IMR-90 (cell line): ENCODE data around the gene ORMDL3. TPM values are rescaled to one million over a fixed set of nuclear protein-coding genes. Genes with fewer than 3 reads are reported as not detected.

Source experiments
- ATAC-seq: fragments of 200-7000 bp; cut with Tn5 transposase; 2 replicates; pipeline ENCODE4 v1.9.1; 2020; ENCODE audit warnings: low read depth, mild to moderate bottlenecking, moderate library complexity
- BruUV-seq: library from RNA; stranded (reverse); fragments of 400-500 nt; replicated peaks from 2 replicates; lab custom pipeline; 2021; lab: Mats Ljungman, UMichigan
- CTCF ChIA-PET: fragments of 300-600 bp; formaldehyde crosslinking; extraction: SDS; loops from one replicate; lab custom pipeline; 2021; ENCODE audit warnings: antibody characterized with exemption; lab: Yijun Ruan, JAX
- POLR2A ChIA-PET: fragments of 300-600 bp; sonication (Branson Sonifier 250); formaldehyde crosslinking; loops from one replicate; lab custom pipeline; 2022; ENCODE audit warnings: antibody characterized with exemption; ENCODE audit not compliant: unreplicated experiment; lab: Charles Lee
- DNase-seq: peaks from one replicate; pipeline ENCODE4 v3.0.0; 2013
- H2AFZ ChIP-seq: replicated peaks from 2 replicates; pipeline ENCODE3; 2013; ENCODE audit warnings: low read length, mild to moderate bottlenecking; ENCODE audit not compliant: poor library complexity
- H2AK5ac ChIP-seq: 2 replicates; pipeline ENCODE4 v1.6.1; 2013; ENCODE audit warnings: low read depth, low read length, inconsistent platforms
- H2AK9ac ChIP-seq: replicated peaks from 2 replicates; pipeline ENCODE3; 2013; ENCODE audit warnings: mild to moderate bottlenecking, low read depth, low read length, moderate library complexity; ENCODE audit not compliant: poor library complexity
- H2BK120ac ChIP-seq: 2 replicates; pipeline ENCODE4 v1.6.1; 2013; ENCODE audit warnings: low read depth, low read length, inconsistent platforms
- H2BK15ac ChIP-seq: 3 replicates; pipeline ENCODE4 v1.6.1; 2013; ENCODE audit warnings: low read depth, low read length, inconsistent platforms
- H2BK20ac ChIP-seq: 2 replicates; pipeline ENCODE4 v1.6.1; 2013; ENCODE audit warnings: low read depth, mild to moderate bottlenecking, inconsistent platforms, low read length, moderate library complexity
- H2BK5ac ChIP-seq: 2 replicates; pipeline ENCODE4 v1.6.1; 2013; ENCODE audit warnings: mild to moderate bottlenecking, low read depth, low read length, inconsistent platforms; ENCODE audit not compliant: poor library complexity, severe bottlenecking
- H3K14ac ChIP-seq: replicated peaks from 2 replicates; pipeline ENCODE4 v1.6.1; 2013; ENCODE audit warnings: low read depth, low read length, inconsistent platforms
- H3K18ac ChIP-seq: 2 replicates; pipeline ENCODE4 v1.6.1; 2013; ENCODE audit warnings: low read depth, low read length, control low read depth
- H3K23ac ChIP-seq: 2 replicates; pipeline ENCODE4 v1.6.1; 2013; ENCODE audit warnings: low read depth, low read length, inconsistent platforms
- H3K27ac ChIP-seq: 2 replicates; pipeline ENCODE4 v1.5.1; 2013; ENCODE audit warnings: mild to moderate bottlenecking, control low read depth, low read length; ENCODE audit not compliant: insufficient read depth
- H3K27me3 ChIP-seq: 2 replicates; pipeline ENCODE4 v1.6.1; 2013; ENCODE audit warnings: low read length; ENCODE audit not compliant: control insufficient read depth, insufficient read depth
- H3K36me3 ChIP-seq: 2 replicates; pipeline ENCODE4 v1.6.1; 2013; ENCODE audit warnings: low read length, mixed read lengths; ENCODE audit not compliant: control insufficient read depth, insufficient read depth
- H3K4ac ChIP-seq: 2 replicates; pipeline ENCODE4 v1.6.1; 2013; ENCODE audit warnings: low read depth, low read length, inconsistent platforms
- H3K4me1 ChIP-seq: 2 replicates; pipeline ENCODE4 v1.6.1; 2013; ENCODE audit warnings: low read length, mixed read lengths; ENCODE audit not compliant: control insufficient read depth, insufficient read depth
- H3K4me2 ChIP-seq: 2 replicates; pipeline ENCODE4 v1.6.1; 2013; ENCODE audit warnings: low read depth, mild to moderate bottlenecking, control low read depth, low read length, moderate library complexity
- H3K4me3 ChIP-seq: 2 replicates; pipeline ENCODE4 v1.5.1; 2013; ENCODE audit warnings: low read depth, mild to moderate bottlenecking, control low read depth, low read length, moderate library complexity; ENCODE audit not compliant: insufficient read depth
- H3K56ac ChIP-seq: 2 replicates; pipeline ENCODE4 v1.6.1; 2013; ENCODE audit warnings: low read length, inconsistent platforms; ENCODE audit not compliant: insufficient read depth; ENCODE audit errors: extremely low read depth
- H3K79me1 ChIP-seq, 2 experiments: 2 replicates each; pipeline ENCODE4 v1.6.1; 2013; ENCODE audit warnings: low read length in 2 of 2, inconsistent platforms in 1 of 2, low read depth in 1 of 2
- H3K9ac ChIP-seq: 2 replicates; pipeline ENCODE4 v1.6.1; 2013; ENCODE audit warnings: low read depth, low read length, control low read depth
- H3K9me1 ChIP-seq: 2 replicates; pipeline ENCODE4 v1.6.1; 2013; ENCODE audit warnings: low read length, inconsistent platforms; ENCODE audit not compliant: insufficient read depth
- H3K9me3 ChIP-seq: 2 replicates; pipeline ENCODE4 v1.6.1; 2013; ENCODE audit warnings: low read length; ENCODE audit not compliant: control insufficient read depth, insufficient read depth
- H4K20me1 ChIP-seq: 2 replicates; pipeline ENCODE4 v1.6.1; 2013; ENCODE audit warnings: low read length, inconsistent platforms; ENCODE audit not compliant: insufficient read depth
- H4K5ac ChIP-seq: 2 replicates; pipeline ENCODE4 v1.6.1; 2013; ENCODE audit warnings: mild to moderate bottlenecking, low read depth, low read length, control low read depth
- H4K8ac ChIP-seq, 2 experiments: 2 replicates each; pipeline ENCODE4 v1.6.1; 2013; ENCODE audit warnings: low read depth in 2 of 2, low read length in 2 of 2, control low read depth in 1 of 2, inconsistent platforms in 1 of 2
- H4K91ac ChIP-seq: 2 replicates; pipeline ENCODE4 v1.6.1; 2013; ENCODE audit warnings: low read depth, low read length, inconsistent platforms; ENCODE audit not compliant: insufficient read depth
- BHLHE40 ChIP-seq: fragments of 150-350 bp; IDR thresholded peaks from 2 replicates; pipeline ENCODE4 v1.6.1; 2016; ENCODE audit warnings: mild to moderate bottlenecking, low read depth, low read length
- CEBPB ChIP-seq: IDR thresholded peaks from 2 replicates; pipeline ENCODE4 v1.6.1; 2012; ENCODE audit warnings: low read depth, low read length, improper control_type of control experiment
- CHD1 ChIP-seq: IDR thresholded peaks from 2 replicates; pipeline ENCODE4 v1.6.1; 2012; ENCODE audit warnings: low read depth, low read length, improper control_type of control experiment
- FOS ChIP-seq: fragments of 150-350 bp; IDR thresholded peaks from 2 replicates; pipeline ENCODE4 v1.6.1; 2016; ENCODE audit warnings: low read depth, low read length
- MAFK ChIP-seq: IDR thresholded peaks from 2 replicates; pipeline ENCODE4 v1.6.1; 2012; ENCODE audit warnings: low read depth, low read length, improper control_type of control experiment
- MAZ ChIP-seq: IDR thresholded peaks from 2 replicates; pipeline ENCODE4 v1.6.1; 2012; ENCODE audit warnings: low read depth, mild to moderate bottlenecking, low read length, improper control_type of control experiment, moderate library complexity, borderline replicate concordance
- MXI1 ChIP-seq: IDR thresholded peaks from 2 replicates; pipeline ENCODE4 v1.6.1; 2012; ENCODE audit warnings: low read depth, mild to moderate bottlenecking, low read length, moderate library complexity, borderline replicate concordance
- NFE2L2 ChIP-seq: fragments of 150-350 bp; IDR thresholded peaks from 2 replicates; pipeline ENCODE4 v1.6.1; 2016; ENCODE audit warnings: low read depth, mild to moderate bottlenecking, low read length
- POLR2A ChIP-seq: IDR thresholded peaks from 2 replicates; pipeline ENCODE4 v1.6.1; 2012; ENCODE audit warnings: mild to moderate bottlenecking, low read depth, low read length
- RAD21 ChIP-seq: IDR thresholded peaks from 2 replicates; pipeline ENCODE4 v1.6.1; 2012; ENCODE audit warnings: low read length, improper control_type of control experiment
- RCOR1 ChIP-seq: IDR thresholded peaks from 2 replicates; pipeline ENCODE4 v1.6.1; 2012; ENCODE audit warnings: mild to moderate bottlenecking, low read length, improper control_type of control experiment; ENCODE audit not compliant: insufficient replicate concordance
- RFX5 ChIP-seq: IDR thresholded peaks from 2 replicates; pipeline ENCODE4 v1.8.0; 2012; ENCODE audit warnings: low read depth, mild to moderate bottlenecking, low read length, moderate library complexity
- SMC3 ChIP-seq: fragments of 150-350 bp; IDR thresholded peaks from 2 replicates; pipeline ENCODE4 v1.6.1; 2016; ENCODE audit warnings: low read depth, mild to moderate bottlenecking, antibody characterized with exemption, low read length, moderate library complexity
- WGBS, 2 experiments: methylation state at CpG; one replicate each; pipeline versions ENCODE4 v1.1.5 to v1.1.7; 2013; ENCODE audit warnings: missing lambda C conversion rate in 2 of 2; ENCODE audit not compliant: insufficient read length in 1 of 2; ENCODE audit errors: extremely low coverage in 2 of 2; 5-methylcytosine and 5-hydroxymethylcytosine counted together
- dilution Hi-C: fragments of 300-500 bp; cut with HindIII; formaldehyde crosslinking; loops from one replicate; pipeline ENCODE4 v1.14.3; 2018; ENCODE audit warnings: low sequenced_read_pairs; ENCODE audit not compliant: unreplicated experiment
- in situ Hi-C: fragments of 300-500 bp; cut with MboI; formaldehyde crosslinking; loops from 3 replicates; pipeline ENCODE4 v1.14.3; 2019; ENCODE audit warnings: low sequenced_read_pairs, inconsistent platforms, mixed read lengths
- intact Hi-C: fragments of 100-400 bp; cut with micrococcal nuclease; formaldehyde crosslinking; loops from 2 replicates; pipeline ENCODE4 v1.10.0; 2022
- polyA plus RNA-seq, 3 experiments: library from polyadenylated mRNA; depleted of rRNA; stranded (reverse); fragments of >200 nt; gene quantifications; 2 replicates each; pipeline ENCODE4 v1.2.3, GENCODE V29; 2012; ENCODE audit warnings: low replicate concordance in 1 of 3
- total RNA-seq: library from RNA; depleted of rRNA; stranded (reverse); fragments of >200 nt; gene quantifications from 2 replicates; pipeline ENCODE4 v1.2.3, GENCODE V29; 2012
- TF ChIP-seq, protein P1 (sequence below): fragments of 150-350 bp; IDR thresholded peaks from 2 replicates; pipeline ENCODE4 v1.6.1; 2016; ENCODE audit warnings: low read depth, mild to moderate bottlenecking, low read length, moderate library complexity, borderline replicate concordance
- TF ChIP-seq, protein P2 (sequence below): fragments of 150-350 bp; IDR thresholded peaks from 2 replicates; pipeline ENCODE4 v1.6.1; 2017; ENCODE audit warnings: mild to moderate bottlenecking, antibody characterized with exemption, low read length, low read depth
- TF ChIP-seq, protein P3 (sequence below): conservative IDR thresholded peaks from 2 replicates; pipeline ENCODE4 v1.5.1; 2012; ENCODE audit warnings: mild to moderate bottlenecking, low read depth, low read length, improper control_type of control experiment

Gene ORMDL3
- total and polyA plus RNA-seq, 2 of the 4 experiments (the other 2 are of a cell fraction): 45.7 to 78.6 TPM

DNA sequence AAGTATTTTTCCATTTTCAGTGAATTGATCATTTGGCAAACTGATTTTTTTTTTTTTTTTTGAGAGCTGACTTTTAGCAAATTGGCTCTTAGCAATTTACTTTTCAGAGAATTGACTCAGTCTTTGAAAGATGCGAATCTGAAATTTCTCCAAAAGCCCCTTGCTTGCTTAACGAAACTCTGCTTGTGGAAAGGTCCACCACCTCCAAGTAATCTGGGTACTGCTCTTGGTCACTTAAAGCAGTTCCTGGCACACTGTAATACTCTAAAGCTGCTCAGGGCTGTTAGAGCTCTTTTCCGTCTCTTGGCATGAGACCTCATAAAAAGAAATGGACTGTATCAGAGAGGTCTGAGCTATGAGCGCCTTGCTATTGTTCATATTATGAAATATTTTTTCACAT lies 11.8 kb downstream of the ORMDL3 start:
- Histone ChIP-seq H2AK9ac (no peak overlapping the region), H3K27ac (no peak overlapping the region), H3K56ac (no peak overlapping the region), H2BK5ac (no peak overlapping the region), H2AFZ (no peak overlapping the region), H3K36me3 (peaks cover 22% of the 10 kb centered on the region), H3K4me2 (no peak overlapping the region), H3K14ac (no peak overlapping the region), H4K91ac (no peak overlapping the region), H3K9me3 (no peaks in the 10 kb centered on the region), H2BK120ac (no peak overlapping the region), H4K8ac (no peak overlapping the region), H3K23ac (no peak overlapping the region), H3K18ac (no peak overlapping the region), H2BK15ac (no peak overlapping the region), H4K20me1 (no peaks in the 10 kb centered on the region), H2BK20ac (no peak overlapping the region), H3K4me3 (no peak overlapping the region), H3K79me1 (no peaks in the 10 kb centered on the region; a peak in 1 of 4 replicates), H3K4me1 (no peaks in the 10 kb centered on the region), H3K9ac (no peak overlapping the region), H3K4ac (no peak overlapping the region), H4K5ac (no peak overlapping the region), H3K9me1 (peaks cover 15% of the 10 kb centered on the region), H2AK5ac (no peak overlapping the region), H3K27me3 (no peaks in the 10 kb centered on the region)
- no TSS peak for BruUV-seq
- POLR2A ChIA-PET: no interaction called here
- TF ChIP-seq SMC3 (no peak), RFX5 (no peak), RAD21 (no peak), CHD1 (no peak), MAZ (no peak), MAFK (no peak), NFE2L2 (no peak), BHLHE40 (no peak), CEBPB (no peak), FOS (no peak), MXI1 (no peak), RCOR1 (no peak), POLR2A (no peak)
- TF ChIP-seq, protein P1, sequence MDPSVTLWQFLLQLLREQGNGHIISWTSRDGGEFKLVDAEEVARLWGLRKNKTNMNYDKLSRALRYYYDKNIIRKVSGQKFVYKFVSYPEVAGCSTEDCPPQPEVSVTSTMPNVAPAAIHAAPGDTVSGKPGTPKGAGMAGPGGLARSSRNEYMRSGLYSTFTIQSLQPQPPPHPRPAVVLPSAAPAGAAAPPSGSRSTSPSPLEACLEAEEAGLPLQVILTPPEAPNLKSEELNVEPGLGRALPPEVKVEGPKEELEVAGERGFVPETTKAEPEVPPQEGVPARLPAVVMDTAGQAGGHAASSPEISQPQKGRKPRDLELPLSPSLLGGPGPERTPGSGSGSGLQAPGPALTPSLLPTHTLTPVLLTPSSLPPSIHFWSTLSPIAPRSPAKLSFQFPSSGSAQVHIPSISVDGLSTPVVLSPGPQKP: no peak
- TF ChIP-seq, protein P2, sequence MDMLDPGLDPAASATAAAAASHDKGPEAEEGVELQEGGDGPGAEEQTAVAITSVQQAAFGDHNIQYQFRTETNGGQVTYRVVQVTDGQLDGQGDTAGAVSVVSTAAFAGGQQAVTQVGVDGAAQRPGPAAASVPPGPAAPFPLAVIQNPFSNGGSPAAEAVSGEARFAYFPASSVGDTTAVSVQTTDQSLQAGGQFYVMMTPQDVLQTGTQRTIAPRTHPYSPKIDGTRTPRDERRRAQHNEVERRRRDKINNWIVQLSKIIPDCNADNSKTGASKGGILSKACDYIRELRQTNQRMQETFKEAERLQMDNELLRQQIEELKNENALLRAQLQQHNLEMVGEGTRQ: no peak
- TF ChIP-seq, protein P3, sequence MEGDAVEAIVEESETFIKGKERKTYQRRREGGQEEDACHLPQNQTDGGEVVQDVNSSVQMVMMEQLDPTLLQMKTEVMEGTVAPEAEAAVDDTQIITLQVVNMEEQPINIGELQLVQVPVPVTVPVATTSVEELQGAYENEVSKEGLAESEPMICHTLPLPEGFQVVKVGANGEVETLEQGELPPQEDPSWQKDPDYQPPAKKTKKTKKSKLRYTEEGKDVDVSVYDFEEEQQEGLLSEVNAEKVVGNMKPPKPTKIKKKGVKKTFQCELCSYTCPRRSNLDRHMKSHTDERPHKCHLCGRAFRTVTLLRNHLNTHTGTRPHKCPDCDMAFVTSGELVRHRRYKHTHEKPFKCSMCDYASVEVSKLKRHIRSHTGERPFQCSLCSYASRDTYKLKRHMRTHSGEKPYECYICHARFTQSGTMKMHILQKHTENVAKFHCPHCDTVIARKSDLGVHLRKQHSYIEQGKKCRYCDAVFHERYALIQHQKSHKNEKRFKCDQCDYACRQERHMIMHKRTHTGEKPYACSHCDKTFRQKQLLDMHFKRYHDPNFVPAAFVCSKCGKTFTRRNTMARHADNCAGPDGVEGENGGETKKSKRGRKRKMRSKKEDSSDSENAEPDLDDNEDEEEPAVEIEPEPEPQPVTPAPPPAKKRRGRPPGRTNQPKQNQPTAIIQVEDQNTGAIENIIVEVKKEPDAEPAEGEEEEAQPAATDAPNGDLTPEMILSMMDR: no peak
- no peak for ATAC-seq
- in situ Hi-C loops: no loop called here
- intact Hi-C loops: no loop called here
- dilution Hi-C loops: no loop called here
- 100% methylated on average over 1 of the region's 4 CpGs; no CpG with 5 or more reads in 1 of the 2 experiments for WGBS, 2 experiments
- CTCF ChIA-PET: interaction anchor here (0.7 to 1.1 kb wide), 2 partner anchors 9 to 160 kb away, joined by 4 to 6 read pairs; no protein-coding TSS in a partner anchor
- DNase-seq: no peak
